8988T (cell line): ENCODE data around the gene METAP1D.
A peak's percentile ranks its signal among the peaks of the same experiment; 100 is the strongest.
"Not testable (repeated sequence)": the region's sequence is repeated elsewhere in the genome, so short reads cannot be mapped to it uniquely, and the experiment has no call there.

Source experiments
- DNase-seq: peaks from one replicate; pipeline ENCODE4 v3.0.0; 2011

METAP1D gene

GRCh38 chr2:172105471-172106107, 105.8 kb downstream of the METAP1D start:
- no peak for DNase-seq

- peak; percentile 70 for DNase-seq
These were observed 106.6 kb downstream of the METAP1D start for GRCh38 chr2:172106108-172106961.

DNA sequence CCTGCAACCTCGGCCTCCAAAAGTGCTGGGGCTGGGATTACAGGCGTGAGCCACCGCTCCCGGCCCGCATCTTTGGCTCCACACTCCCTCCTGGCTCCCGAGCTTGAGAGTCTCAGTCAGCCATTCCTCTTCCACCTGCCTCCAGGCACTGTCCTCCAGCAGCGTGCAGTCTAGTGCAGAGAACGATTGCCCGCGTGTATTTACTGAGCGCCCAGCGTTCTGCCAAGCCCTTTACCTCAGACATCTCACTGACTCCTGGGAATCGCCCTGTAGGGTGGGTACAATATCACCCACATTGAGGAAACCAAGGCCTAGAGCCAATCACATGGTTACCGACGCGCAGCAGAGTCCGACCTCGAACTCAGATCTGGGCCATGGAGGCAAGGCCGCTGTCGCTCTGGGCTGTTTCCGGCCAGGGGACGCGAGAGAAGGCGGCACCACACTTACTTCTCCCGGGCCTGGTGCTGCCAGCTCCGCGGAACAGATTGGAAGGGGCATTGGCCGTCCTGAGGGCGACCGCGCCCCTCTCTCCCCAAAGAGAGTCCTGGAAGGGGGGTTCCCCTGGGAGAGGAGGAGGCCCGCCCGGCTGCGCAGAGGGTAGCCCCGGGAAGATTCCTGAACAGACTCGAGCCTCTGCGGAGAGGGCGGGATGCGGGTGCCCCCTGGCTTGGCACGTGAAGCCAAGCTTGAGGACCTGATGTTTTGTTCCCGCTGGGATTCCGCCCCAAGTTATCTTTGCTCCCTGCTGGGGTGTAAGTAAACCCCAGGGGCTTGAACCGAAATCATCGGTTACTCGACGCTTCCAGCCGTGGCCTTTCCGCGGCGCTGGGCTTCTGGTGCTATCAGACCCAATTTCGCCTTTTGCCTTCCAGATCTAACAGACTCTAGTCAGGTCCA, 108.2 kb downstream of the METAP1D start:
- DNase-seq: peak; percentile 6

- no peak for DNase-seq
These were observed 108.8 kb downstream of the METAP1D start for GRCh38 chr2:172108587-172108930.

DNA sequence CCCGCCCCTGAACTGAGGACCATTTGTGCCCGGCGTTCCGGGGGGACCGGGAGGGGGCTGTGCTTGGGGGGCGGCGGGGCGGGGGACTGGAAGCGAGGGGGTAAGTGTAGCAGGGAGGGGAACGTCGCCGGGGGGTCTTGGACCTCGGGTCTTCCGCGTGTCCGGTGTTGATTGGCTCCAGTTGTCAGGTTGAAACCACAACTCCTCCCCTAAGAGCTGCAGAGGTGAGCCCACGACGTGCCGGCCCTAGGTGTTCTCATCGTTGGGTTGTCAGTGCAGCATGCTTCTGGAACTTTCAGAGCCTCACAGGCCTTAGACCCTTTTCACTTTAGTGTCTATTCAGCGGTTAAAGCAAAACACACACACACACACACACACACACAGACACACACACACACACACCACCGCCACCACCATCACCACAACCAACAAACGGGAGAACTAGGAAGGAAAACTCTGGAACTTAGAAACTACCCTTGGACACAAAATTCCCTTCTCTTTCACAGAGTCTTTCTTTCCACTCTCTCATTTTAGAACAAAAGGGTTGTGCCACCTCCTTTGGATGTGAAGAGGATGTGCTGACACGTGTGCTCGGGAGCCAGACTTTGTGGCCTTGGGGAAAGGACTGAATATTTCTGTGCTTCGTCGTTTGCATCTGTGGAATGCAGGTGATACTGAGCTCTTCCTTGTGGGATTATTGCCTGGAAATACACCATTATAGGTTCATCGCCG, 109.7 kb downstream of the METAP1D start:
- DNase-seq: peak; percentile 8

GRCh38 chr2:172109988-172110811, 110.4 kb downstream of the METAP1D start:
- DNase-seq: peak; percentile 5

DNA sequence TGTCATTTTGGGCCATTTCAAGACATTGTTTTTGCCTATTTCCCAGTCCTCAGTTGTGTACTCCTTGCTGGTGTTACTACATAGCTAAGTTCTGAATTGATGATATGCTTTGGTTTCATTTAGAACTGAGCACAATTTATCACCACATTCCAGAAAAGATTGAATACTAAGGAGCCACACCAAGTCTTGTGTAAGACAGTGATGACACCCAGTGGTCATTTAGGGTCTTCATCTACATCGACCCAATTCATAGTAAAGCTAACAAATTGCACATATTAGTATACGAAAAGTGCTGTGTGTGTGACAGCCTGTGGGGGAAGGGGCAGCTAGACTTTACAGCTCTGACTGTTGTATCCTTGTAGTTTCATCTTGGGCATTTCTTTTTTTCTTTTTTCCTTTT, 113.9 kb downstream of the METAP1D start:
- DNase-seq: no peak

- DNase-seq: not testable (repeated sequence)
These were observed 114.4 kb downstream of the METAP1D start for GRCh38 chr2:172114176-172114575.

DNA sequence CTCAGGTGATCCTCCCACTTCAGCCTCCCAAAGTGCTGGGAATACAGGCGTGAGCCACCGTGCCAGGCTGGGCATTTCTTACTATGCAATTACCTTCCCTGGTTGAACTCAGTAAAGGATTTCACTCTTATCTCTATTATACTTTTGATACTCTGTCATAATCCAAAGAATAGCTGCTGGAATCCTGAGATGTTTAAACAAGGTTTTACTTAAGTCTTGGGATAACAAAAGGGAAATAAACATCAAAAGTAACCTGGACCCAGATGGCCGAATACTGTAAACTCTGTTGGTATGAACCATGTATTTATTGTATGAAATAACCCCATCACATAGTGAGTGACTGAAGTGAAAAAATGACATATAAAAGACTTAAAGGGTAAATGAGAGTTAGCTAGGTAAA, 114.8 kb downstream of the METAP1D start:
- no peak for DNase-seq

- no peak for DNase-seq
These were observed 116.4 kb downstream of the METAP1D start for GRCh38 chr2:172116107-172116506.

DNA sequence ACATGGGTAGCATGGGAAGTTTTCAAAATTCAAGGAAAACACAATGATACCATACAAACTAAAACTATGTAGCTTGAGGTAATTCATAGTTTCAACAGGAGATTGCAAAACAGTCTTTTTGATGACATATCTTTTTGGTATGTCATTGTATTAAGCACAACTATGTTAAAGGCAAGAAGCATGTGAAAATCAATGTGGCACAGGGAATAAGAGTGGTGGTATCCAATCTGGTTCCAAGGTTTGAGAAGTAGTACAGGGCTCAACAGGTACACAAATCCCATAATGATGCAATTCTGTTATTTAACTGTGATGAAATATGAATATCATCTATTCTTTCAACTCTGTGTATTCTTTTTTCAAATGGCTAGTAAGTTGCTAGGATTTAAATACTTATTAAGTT, 119.3 kb downstream of the METAP1D start:
- no peak for DNase-seq

DNA sequence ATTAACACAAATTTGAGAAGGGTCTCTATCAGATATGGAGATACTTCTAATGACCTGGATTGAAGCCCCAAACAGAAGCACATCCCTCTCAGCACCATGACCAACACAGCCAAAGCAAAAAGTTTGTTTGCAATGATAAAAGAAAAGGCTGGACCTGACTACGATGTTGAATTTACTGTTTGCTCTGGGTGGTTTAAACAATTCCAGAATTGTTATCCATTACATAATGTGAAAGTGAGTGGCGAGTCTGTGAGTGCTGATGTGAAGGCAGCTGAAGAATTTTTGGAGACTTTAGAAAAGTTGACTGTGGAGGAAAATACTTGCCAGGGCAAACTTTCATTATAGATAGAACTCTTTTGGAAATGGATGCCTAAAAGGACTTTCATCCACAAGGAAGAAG, 120.4 kb downstream of the METAP1D start:
- no peak for DNase-seq

GRCh38 chr2:172128484-172128883, 128.7 kb downstream of the METAP1D start:
- no peak for DNase-seq

DNA sequence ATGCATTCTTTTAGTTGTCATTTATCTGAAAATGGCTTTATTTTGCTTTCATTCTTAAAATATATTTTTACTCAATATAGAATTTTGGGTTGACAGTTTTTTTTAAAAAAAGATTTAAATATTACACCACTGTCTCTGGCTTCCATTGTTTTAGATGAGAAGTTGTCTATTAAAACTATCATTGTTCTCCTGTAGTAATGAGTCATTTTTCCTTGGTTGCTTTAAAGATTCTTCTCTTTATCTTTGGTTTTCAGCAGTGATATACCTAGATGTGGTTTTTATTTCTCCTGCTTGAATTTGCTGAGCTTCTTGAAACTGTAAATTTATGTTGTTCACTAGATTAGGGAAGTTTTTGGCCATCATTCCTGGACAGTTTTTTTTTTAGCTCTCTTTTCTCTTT, 129.7 kb downstream of the METAP1D start:
- DNase-seq: no peak
